Bronchial epithelial cell (primary cell): Measurements from ENCODE around the gene UBAP2. TPM values are rescaled to one million over a fixed set of nuclear protein-coding genes. Genes with fewer than 3 reads are reported as not detected.

ENCODE experiments used
- DNase-seq: peaks from one replicate; pipeline ENCODE4 v3.0.0-alpha.2; 2010; ENCODE audit warnings: low read depth
- FAIRE-seq: peaks from 2 replicates; lab custom pipeline; 2011; peaks lifted over from hg19 to GRCh38; lab: Jason Lieb, UNC
- H3K27me3 ChIP-seq: 2 replicates; pipeline ENCODE4 v1.5.1; 2011; ENCODE audit warnings: low read length; ENCODE audit not compliant: control insufficient read depth, insufficient read depth
- H3K36me3 ChIP-seq: 2 replicates; pipeline ENCODE4 v1.5.1; 2011; ENCODE audit warnings: low read length; ENCODE audit not compliant: control insufficient read depth, insufficient read depth
- H3K4me3 ChIP-seq: 2 replicates; pipeline ENCODE4 v1.5.1; 2011; ENCODE audit warnings: mild to moderate bottlenecking, low read depth, low read length, control low read depth
- CTCF ChIP-seq: IDR thresholded peaks from 2 replicates; pipeline ENCODE4 v1.5.1; 2011; ENCODE audit warnings: mild to moderate bottlenecking, moderate library complexity, low read length, control low read depth, inconsistent platforms; ENCODE audit not compliant: insufficient read depth, severe bottlenecking
- total RNA-seq: library from RNA; depleted of rRNA; stranded (reverse); fragments of >200 nt; gene quantifications from 2 replicates; pipeline ENCODE4 v1.2.1, GENCODE V29; 2014

UBAP2 gene
- total RNA-seq, 1 donor from 2014 or later, result 14.7 TPM

- Histone ChIP-seq H3K36me3 (no peaks in the 10 kb centered on the region), H3K4me3 (no peak overlapping the region), H3K27me3 (no peaks in the 10 kb centered on the region)
- TF ChIP-seq CTCF, result no peak
- no peak for FAIRE-seq
- no peak for DNase-seq
Measured at GRCh38 chr9:33893861-33894260, 154.8 kb downstream of the UBAP2 start.

- H3K4me3 ChIP-seq, result no peak overlapping the region
- peaks cover 3% of the 10 kb centered on the region for H3K36me3 ChIP-seq
- DNase-seq (no peak), FAIRE-seq (no peak)
- H3K27me3 ChIP-seq, result no peaks in the 10 kb centered on the region
- no peak for TF ChIP-seq CTCF
Measured at GRCh38 chr9:33885948-33886347, 162.7 kb downstream of the UBAP2 start.

- peaks cover 3% of the 10 kb centered on the region for H3K36me3 ChIP-seq
- peak; percentile 3 for DNase-seq
- no peak for TF ChIP-seq CTCF
- FAIRE-seq, result no peak
- H3K4me3 ChIP-seq, result no peak overlapping the region
- no peaks in the 10 kb centered on the region for H3K27me3 ChIP-seq
Measured at GRCh38 chr9:33884856-33885701, 163.6 kb downstream of the UBAP2 start.

GRCh38 chr9:33881635-33882034 is 167.1 kb downstream of the UBAP2 start:
- FAIRE-seq, result no peak
- Histone ChIP-seq H3K36me3 (no peaks in the 10 kb centered on the region), H3K27me3 (no peaks in the 10 kb centered on the region), H3K4me3 (no peak overlapping the region)
- TF ChIP-seq CTCF, result no peak
- DNase-seq, result peak; percentile 38

GRCh38 chr9:33880211-33881089 is 168.2 kb downstream of the UBAP2 start:
- no peak for DNase-seq
- TF ChIP-seq CTCF, result no peak
- Histone ChIP-seq H3K36me3 (no peaks in the 10 kb centered on the region), H3K27me3 (no peaks in the 10 kb centered on the region), H3K4me3 (no peak overlapping the region)
- FAIRE-seq, result no peak
